NCI-H1105 treated with DMSO at 0.1 percent for 48 hours (cell line): ENCODE measurements around the gene COBLL1.

ENCODE experiments used
- DNase-seq: peaks from one replicate; lab custom pipeline; 2025; lab: John Stamatoyannopoulos, UW

The COBLL1 gene

GRCh38 chr2:164681009-164681408, 160.6 kb downstream of the COBLL1 start:
- DNase-seq: no peak

- no peak for DNase-seq
Observed at GRCh38 chr2:164678631-164679149, 162.9 kb downstream of the COBLL1 start.

GRCh38 chr2:164677733-164678132, 163.9 kb downstream of the COBLL1 start:
- DNase-seq: no peak

- DNase-seq: no peak
Observed at GRCh38 chr2:164677271-164677670, 164.4 kb downstream of the COBLL1 start.

- no peak for DNase-seq
Observed at GRCh38 chr2:164675687-164676086, 165.9 kb downstream of the COBLL1 start.

GRCh38 chr2:164675027-164675426, 166.6 kb downstream of the COBLL1 start:
- DNase-seq: no peak

- no peak for DNase-seq
Observed at GRCh38 chr2:164671664-164672396, 169.8 kb downstream of the COBLL1 start.

- DNase-seq: no peak
Observed at GRCh38 chr2:164669291-164669690, 172.3 kb downstream of the COBLL1 start.

GRCh38 chr2:164667566-164667965, 174.1 kb downstream of the COBLL1 start:
- DNase-seq: no peak

- no peak for DNase-seq
Observed at GRCh38 chr2:164664070-164664469, 177.6 kb downstream of the COBLL1 start.

- no peak for DNase-seq
Observed at GRCh38 chr2:164662868-164663631, 178.6 kb downstream of the COBLL1 start.

GRCh38 chr2:164662066-164662465, 179.6 kb downstream of the COBLL1 start:
- no peak for DNase-seq

GRCh38 chr2:164661349-164661748, 180.3 kb downstream of the COBLL1 start:
- no peak for DNase-seq

- DNase-seq: no peak
Observed at GRCh38 chr2:164657129-164657528, 184.5 kb downstream of the COBLL1 start.

- no peak for DNase-seq
Observed at GRCh38 chr2:164655750-164656149, 185.9 kb downstream of the COBLL1 start.

GRCh38 chr2:164655336-164655735, 186.3 kb downstream of the COBLL1 start:
- no peak for DNase-seq

- no peak for DNase-seq
Observed at GRCh38 chr2:164651361-164651760, 190.3 kb downstream of the COBLL1 start.

- DNase-seq: no peak
Observed at GRCh38 chr2:164644036-164644700, 197.5 kb downstream of the COBLL1 start.

- DNase-seq: no peak
Observed at GRCh38 chr2:164642946-164643555, 198.6 kb downstream of the COBLL1 start.

GRCh38 chr2:164642268-164642667, 199.4 kb downstream of the COBLL1 start:
- no peak for DNase-seq
